WTC11 (cell line): Measurements from ENCODE around the gene POU2F3. TPM values are rescaled to one million over a fixed set of nuclear protein-coding genes. Genes with fewer than 3 reads are reported as not detected.

ENCODE experiments used
- ATAC-seq: fragments of 200-7000 bp; cut with Tn5 transposase; 2 replicates; pipeline ENCODE4 v1.10.0; 2021; ENCODE audit warnings: mild to moderate bottlenecking, moderate library complexity
- CTCF ChIA-PET: fragments of 300-600 bp; sonication (Branson Sonifier 250); formaldehyde crosslinking; loops from one replicate; lab custom pipeline; 2021; ENCODE audit warnings: antibody characterized with exemption; lab: Charles Lee
- POLR2A ChIA-PET: fragments of 350-600 bp; sonication (Branson Sonifier 250); formaldehyde crosslinking; loops from one replicate; lab custom pipeline; 2021; ENCODE audit warnings: antibody characterized with exemption; lab: Charles Lee
- DNase-seq: peaks from one replicate; pipeline ENCODE4 v3.0.0; 2021; ENCODE audit warnings: low spot score
- H3K27ac Mint-ChIP-seq: 2 replicates; pipeline ENCODE4 v1.8.0; 2021; ENCODE audit warnings: mixed read lengths
- H3K27me3 Mint-ChIP-seq: 2 replicates; pipeline ENCODE4 v1.8.0; 2021; ENCODE audit warnings: low read depth, mild to moderate bottlenecking, moderate library complexity, mixed read lengths
- H3K36me3 Mint-ChIP-seq: 2 replicates; pipeline ENCODE4 v1.8.0; 2021; ENCODE audit warnings: mixed read lengths
- H3K4me1 Mint-ChIP-seq: 2 replicates; pipeline ENCODE4 v1.8.0; 2022; ENCODE audit warnings: mixed read lengths
- H3K4me3 Mint-ChIP-seq: 2 replicates; pipeline ENCODE4 v1.8.0; 2021; ENCODE audit warnings: mild to moderate bottlenecking, moderate library complexity, mixed read lengths
- H3K9me3 Mint-ChIP-seq: 2 replicates; pipeline ENCODE4 v1.8.0; 2021; ENCODE audit warnings: mixed read lengths
- CDX4 ChIP-seq: fragments of 250-450 bp; sonication (Bioruptor Pico); IDR thresholded peaks from 2 replicates; pipeline ENCODE4 v1.9.0; 2021; ENCODE audit warnings: moderate library complexity, mild to moderate bottlenecking, inconsistent platforms, borderline replicate concordance
- CREM ChIP-seq: sonication (generic); formaldehyde crosslinking; IDR thresholded peaks from 2 replicates; pipeline ENCODE4 v1.8.1; 2022; ENCODE audit warnings: mild to moderate bottlenecking, missing genetic modification reagents, moderate library complexity
- E2F5 ChIP-seq: sonication (generic); formaldehyde crosslinking; IDR thresholded peaks from 2 replicates; pipeline ENCODE4 v1.8.1; 2022; ENCODE audit warnings: mild to moderate bottlenecking, moderate library complexity, missing genetic modification reagents
- ELF4 ChIP-seq: sonication (generic); formaldehyde crosslinking; IDR thresholded peaks from 2 replicates; pipeline ENCODE4 v1.8.1; 2022; ENCODE audit warnings: low read depth, mild to moderate bottlenecking, moderate library complexity, missing genetic modification reagents
- ESRRA ChIP-seq: sonication (generic); formaldehyde crosslinking; IDR thresholded peaks from 2 replicates; pipeline ENCODE4 v1.8.1; 2022; ENCODE audit warnings: mild to moderate bottlenecking, missing genetic modification reagents, borderline replicate concordance
- ETV6 ChIP-seq: sonication (generic); formaldehyde crosslinking; IDR thresholded peaks from 2 replicates; pipeline ENCODE4 v1.8.1; 2022; ENCODE audit warnings: mild to moderate bottlenecking, missing genetic modification reagents
- FOXP1 ChIP-seq: sonication (generic); formaldehyde crosslinking; IDR thresholded peaks from 2 replicates; pipeline ENCODE4 v1.8.0; 2022; ENCODE audit warnings: missing genetic modification reagents, mild to moderate bottlenecking, moderate library complexity, borderline replicate concordance
- FOXP4 ChIP-seq: sonication (generic); formaldehyde crosslinking; IDR thresholded peaks from 2 replicates; pipeline ENCODE4 v1.8.0; 2022; ENCODE audit warnings: mild to moderate bottlenecking, missing genetic modification reagents
- HMGXB4 ChIP-seq: sonication (generic); formaldehyde crosslinking; IDR thresholded peaks from 2 replicates; pipeline ENCODE4 v1.8.1; 2023; ENCODE audit warnings: mild to moderate bottlenecking, moderate library complexity, missing genetic modification reagents
- IRF1 ChIP-seq: sonication (generic); formaldehyde crosslinking; IDR thresholded peaks from 2 replicates; pipeline ENCODE4 v1.8.0; 2023; ENCODE audit warnings: missing genetic modification reagents
- KAT7 ChIP-seq: sonication (generic); formaldehyde crosslinking; IDR thresholded peaks from 2 replicates; pipeline ENCODE4 v1.8.1; 2023; ENCODE audit warnings: missing genetic modification reagents, mild to moderate bottlenecking, borderline replicate concordance
- PRDM15 ChIP-seq: sonication (generic); formaldehyde crosslinking; IDR thresholded peaks from 2 replicates; pipeline ENCODE4 v1.8.0; 2022; ENCODE audit warnings: missing genetic modification reagents
- SP1 ChIP-seq: sonication (generic); formaldehyde crosslinking; conservative IDR thresholded peaks from 2 replicates; pipeline ENCODE4 v1.8.1; 2022; ENCODE audit warnings: missing genetic modification reagents
- ZBTB43 ChIP-seq: sonication (generic); formaldehyde crosslinking; IDR thresholded peaks from 2 replicates; pipeline ENCODE4 v1.8.1; 2023; ENCODE audit warnings: mild to moderate bottlenecking, missing genetic modification reagents
- ZMAT4 ChIP-seq: fragments of 250-450 bp; sonication (Bioruptor Pico); IDR thresholded peaks from 2 replicates; pipeline ENCODE4 v1.9.0; 2021; ENCODE audit warnings: mild to moderate bottlenecking
- ZNF121 ChIP-seq: sonication (generic); formaldehyde crosslinking; IDR thresholded peaks from 2 replicates; pipeline ENCODE4 v1.8.0; 2023; ENCODE audit warnings: missing genetic modification reagents
- ZNF138 ChIP-seq: sonication (generic); formaldehyde crosslinking; conservative IDR thresholded peaks from 2 replicates; pipeline ENCODE4 v1.8.1; 2022; ENCODE audit warnings: mild to moderate bottlenecking, moderate library complexity, missing genetic modification reagents
- ZNF263 ChIP-seq: sonication (generic); formaldehyde crosslinking; IDR thresholded peaks from 2 replicates; pipeline ENCODE4 v1.8.1; 2022; ENCODE audit warnings: low read depth, mild to moderate bottlenecking, moderate library complexity, missing genetic modification reagents
- ZNF416 ChIP-seq: fragments of 250-450 bp; sonication (Bioruptor Pico); IDR thresholded peaks from 2 replicates; pipeline ENCODE4 v1.9.0; 2021; ENCODE audit warnings: mild to moderate bottlenecking, inconsistent platforms
- ZNF425 ChIP-seq: fragments of 250-450 bp; sonication (Bioruptor Pico); conservative IDR thresholded peaks from 2 replicates; pipeline ENCODE4 v1.9.0; 2021; ENCODE audit warnings: mild to moderate bottlenecking
- total RNA-seq: library from RNA; stranded (reverse); gene quantifications from 3 replicates; pipeline ENCODE4 v1.2.3, GENCODE V29; 2021

Gene POU2F3
- total RNA-seq, 1 experiment from 2014 or later: 0.61 TPM

GRCh38 chr11:120324932-120325810, 85.2 kb downstream of the POU2F3 start, which contains the start of gene TLCD5:
Gene TLCD5, plus strand, starts transcription at chr11:120325299. Its CDS starts 2,143 bp downstream, at chr11:120327442.
- ChIA-PET CTCF (interaction anchor here (0.7 to 2.5 kb wide), 5 partner anchors 10 to 104 kb away, joined by 3 to 26 read pairs (median 4); partner anchors contain the start of gene ARHGEF12), POLR2A (interaction anchor here (1.2 kb wide), 1 partner anchor 11 kb away, joined by 4 read pairs; the partner anchor contains the start of gene ARHGEF12)
- peaks cover 4% of the 10 kb centered on the region for H3K36me3 Mint-ChIP-seq
- ATAC-seq (peak; percentile 95), DNase-seq (peak; percentile 88)
- H3K4me3 Mint-ChIP-seq: peak within 1 kb of the TSS; percentile 78
- H3K27ac Mint-ChIP-seq: peak within 1 kb of the TSS; percentile 74; the same call in 1 of the 2 replicates
- H3K4me1 Mint-ChIP-seq: peaks cover 17% of the 10 kb centered on the region
- H3K27me3 Mint-ChIP-seq: peaks cover 16% of the 10 kb centered on the region
- H3K9me3 Mint-ChIP-seq: peaks cover 3% of the 10 kb centered on the region; the same call in 1 of the 2 replicates
- TF ChIP-seq ZMAT4 (CRISPR knock-in tag) (no peak), KAT7 (CRISPR knock-in tag) (peak; percentile 93; the same call in 1 of the 2 replicates), FOXP4 (peak; percentile 69; the same call in 1 of the 2 replicates), HMGXB4 (CRISPR knock-in tag) (peak; percentile 94), CDX4 (CRISPR knock-in tag) (no peak), PRDM15 (CRISPR knock-in tag) (peak; percentile 95), ZNF425 (no peak), SP1 (CRISPR knock-in tag) (peak; percentile 12), ETV6 (CRISPR knock-in tag) (peak; percentile 63), ZNF416 (CRISPR knock-in tag) (no peak), ZNF121 (no peak), ZNF263 (CRISPR knock-in tag) (peak; percentile 97), CREM (CRISPR knock-in tag) (peak; percentile 75), ZNF138 (0 out of 2 replicates have a peak, but pooled peaks have one; percentile 26), ELF4 (peak; percentile 63; the same call in 1 of the 2 replicates), E2F5 (peak; percentile 78; the same call in 1 of the 2 replicates), ZBTB43 (CRISPR knock-in tag) (0 out of 2 replicates have a peak, but pooled peaks have one; percentile 42), IRF1 (0 out of 2 replicates have a peak, but pooled peaks have one; percentile 61), FOXP1 (peak; percentile 96), ESRRA (CRISPR knock-in tag) (0 out of 2 replicates have a peak, but pooled peaks have one; percentile 60)
